WTC11 (cell line): ENCODE measurements around the gene SNX7. TPM values are rescaled to one million over a fixed set of nuclear protein-coding genes. Genes with fewer than 3 reads are reported as not detected.

Source experiments
- ATAC-seq: fragments of 200-7000 bp; cut with Tn5 transposase; 2 replicates; pipeline ENCODE4 v1.10.0; 2021; ENCODE audit warnings: mild to moderate bottlenecking, moderate library complexity
- CTCF ChIA-PET: fragments of 300-600 bp; sonication (Branson Sonifier 250); formaldehyde crosslinking; loops from one replicate; lab custom pipeline; 2021; ENCODE audit warnings: antibody characterized with exemption; lab: Charles Lee
- POLR2A ChIA-PET: fragments of 350-600 bp; sonication (Branson Sonifier 250); formaldehyde crosslinking; loops from one replicate; lab custom pipeline; 2021; ENCODE audit warnings: antibody characterized with exemption; lab: Charles Lee
- DNase-seq: peaks from one replicate; pipeline ENCODE4 v3.0.0; 2021; ENCODE audit warnings: low spot score
- H3K27ac Mint-ChIP-seq: 2 replicates; pipeline ENCODE4 v1.8.0; 2021; ENCODE audit warnings: mixed read lengths
- H3K27me3 Mint-ChIP-seq: 2 replicates; pipeline ENCODE4 v1.8.0; 2021; ENCODE audit warnings: low read depth, mild to moderate bottlenecking, moderate library complexity, mixed read lengths
- H3K36me3 Mint-ChIP-seq: 2 replicates; pipeline ENCODE4 v1.8.0; 2021; ENCODE audit warnings: mixed read lengths
- H3K4me1 Mint-ChIP-seq: 2 replicates; pipeline ENCODE4 v1.8.0; 2022; ENCODE audit warnings: mixed read lengths
- H3K4me3 Mint-ChIP-seq: 2 replicates; pipeline ENCODE4 v1.8.0; 2021; ENCODE audit warnings: mild to moderate bottlenecking, moderate library complexity, mixed read lengths
- H3K9me3 Mint-ChIP-seq: 2 replicates; pipeline ENCODE4 v1.8.0; 2021; ENCODE audit warnings: mixed read lengths
- ATF1 ChIP-seq: sonication (generic); formaldehyde crosslinking; IDR thresholded peaks from 2 replicates; pipeline ENCODE4 v1.8.1; 2023; ENCODE audit warnings: mild to moderate bottlenecking, moderate library complexity, missing genetic modification reagents
- CBFB ChIP-seq: sonication (generic); formaldehyde crosslinking; IDR thresholded peaks from 2 replicates; pipeline ENCODE4 v1.8.1; 2022; ENCODE audit warnings: mild to moderate bottlenecking, low read depth, missing genetic modification reagents
- CDX4 ChIP-seq: fragments of 250-450 bp; sonication (Bioruptor Pico); IDR thresholded peaks from 2 replicates; pipeline ENCODE4 v1.9.0; 2021; ENCODE audit warnings: moderate library complexity, mild to moderate bottlenecking, inconsistent platforms, borderline replicate concordance
- GABPB1 ChIP-seq: sonication (generic); formaldehyde crosslinking; IDR thresholded peaks from 2 replicates; pipeline ENCODE4 v1.8.1; 2023; ENCODE audit warnings: mild to moderate bottlenecking, missing genetic modification reagents
- IRF1 ChIP-seq: sonication (generic); formaldehyde crosslinking; IDR thresholded peaks from 2 replicates; pipeline ENCODE4 v1.8.0; 2023; ENCODE audit warnings: missing genetic modification reagents
- JAZF1 ChIP-seq: fragments of 250-450 bp; sonication (Bioruptor Pico); IDR thresholded peaks from 2 replicates; pipeline ENCODE4 v1.9.0; 2021; ENCODE audit warnings: moderate library complexity, mild to moderate bottlenecking, inconsistent platforms
- JUN ChIP-seq: sonication (generic); formaldehyde crosslinking; IDR thresholded peaks from 2 replicates; pipeline ENCODE4 v1.8.0; 2023; ENCODE audit warnings: mild to moderate bottlenecking, missing genetic modification reagents
- MYBL2 ChIP-seq: sonication (generic); formaldehyde crosslinking; IDR thresholded peaks from 2 replicates; pipeline ENCODE4 v1.8.1; 2023; ENCODE audit warnings: mild to moderate bottlenecking, moderate library complexity, missing genetic modification reagents
- NFATC4 ChIP-seq: fragments of 250-450 bp; sonication (Bioruptor Pico); IDR thresholded peaks from 2 replicates; pipeline ENCODE4 v1.9.0; 2021; ENCODE audit warnings: mild to moderate bottlenecking
- NFE2L1 ChIP-seq: sonication (generic); formaldehyde crosslinking; IDR thresholded peaks from 2 replicates; pipeline ENCODE4 v1.8.1; 2023; ENCODE audit warnings: missing genetic modification reagents
- NR1H2 ChIP-seq: sonication (generic); formaldehyde crosslinking; IDR thresholded peaks from 2 replicates; pipeline ENCODE4 v1.9.0; 2021; ENCODE audit warnings: mild to moderate bottlenecking, moderate library complexity, missing genetic modification reagents
- RORB ChIP-seq: fragments of 250-450 bp; sonication (Bioruptor Pico); IDR thresholded peaks from 2 replicates; pipeline ENCODE4 v1.9.0; 2021; ENCODE audit warnings: mild to moderate bottlenecking
- SMAD3 ChIP-seq: sonication (generic); formaldehyde crosslinking; IDR thresholded peaks from 2 replicates; pipeline ENCODE4 v1.8.0; 2022; ENCODE audit warnings: missing genetic modification reagents, mild to moderate bottlenecking, borderline replicate concordance
- TCF7 ChIP-seq: sonication (generic); formaldehyde crosslinking; IDR thresholded peaks from 2 replicates; pipeline ENCODE4 v1.8.0; 2022; ENCODE audit warnings: mild to moderate bottlenecking, low read depth, missing genetic modification reagents, moderate library complexity
- ZNF219 ChIP-seq: sonication (generic); formaldehyde crosslinking; IDR thresholded peaks from 2 replicates; pipeline ENCODE4 v1.8.0; 2023; ENCODE audit warnings: missing genetic modification reagents, mild to moderate bottlenecking, borderline replicate concordance
- ZNF232 ChIP-seq: sonication (generic); formaldehyde crosslinking; IDR thresholded peaks from 2 replicates; pipeline ENCODE4 v1.8.0; 2022; ENCODE audit warnings: mild to moderate bottlenecking, missing genetic modification reagents
- ZNF396 ChIP-seq: fragments of 250-450 bp; sonication (Bioruptor Pico); IDR thresholded peaks from 2 replicates; pipeline ENCODE4 v1.8.0; 2021; ENCODE audit warnings: mild to moderate bottlenecking, moderate library complexity, borderline replicate concordance
- ZNF671 ChIP-seq: fragments of 250-450 bp; sonication (Bioruptor Pico); IDR thresholded peaks from 2 replicates; pipeline ENCODE4 v1.8.0; 2021; ENCODE audit warnings: mild to moderate bottlenecking
- ZSCAN18 ChIP-seq: fragments of 250-450 bp; sonication (Bioruptor Pico); IDR thresholded peaks from 2 replicates; pipeline ENCODE4 v2.1.2; 2022; ENCODE audit warnings: mild to moderate bottlenecking, moderate library complexity
- total RNA-seq: library from RNA; stranded (reverse); gene quantifications from 3 replicates; pipeline ENCODE4 v1.2.3, GENCODE V29; 2021
- TF ChIP-seq, protein P1 (sequence below): sonication (generic); formaldehyde crosslinking; IDR thresholded peaks from 2 replicates; pipeline ENCODE4 v1.8.1; 2022; ENCODE audit warnings: low read depth, mild to moderate bottlenecking, moderate library complexity, missing genetic modification reagents, borderline replicate concordance
- TF ChIP-seq, protein P2 (sequence below): sonication (generic); formaldehyde crosslinking; conservative IDR thresholded peaks from 2 replicates; pipeline ENCODE4 v1.8.1; 2022; ENCODE audit warnings: mild to moderate bottlenecking, missing genetic modification reagents
- TF ChIP-seq, protein P3 (sequence below): sonication (generic); formaldehyde crosslinking; IDR thresholded peaks from 2 replicates; pipeline ENCODE4 v1.8.1; 2022; ENCODE audit warnings: mild to moderate bottlenecking, missing genetic modification reagents, moderate library complexity, borderline replicate concordance
- TF ChIP-seq, protein P4 (sequence below): sonication (generic); formaldehyde crosslinking; IDR thresholded peaks from 2 replicates; pipeline ENCODE4 v1.8.1; 2023; ENCODE audit warnings: mild to moderate bottlenecking, moderate library complexity, missing genetic modification reagents
- TF ChIP-seq, protein P5 (sequence below): sonication (generic); formaldehyde crosslinking; IDR thresholded peaks from 2 replicates; pipeline ENCODE4 v1.8.0; 2022; ENCODE audit warnings: mild to moderate bottlenecking, missing genetic modification reagents
- TF ChIP-seq, protein P6 (sequence below): sonication (generic); formaldehyde crosslinking; IDR thresholded peaks from 2 replicates; pipeline ENCODE4 v1.8.1; 2023; ENCODE audit warnings: mild to moderate bottlenecking, missing genetic modification reagents

Gene SNX7
- total RNA-seq, 1 experiment from 2014 or later: 15.7 TPM

- Mint-ChIP-seq H3K9me3 (no peaks in the 10 kb centered on the region), H3K4me1 (no peaks in the 10 kb centered on the region), H3K27ac (no peak overlapping the region), H3K4me3 (no peak overlapping the region), H3K36me3 (no peaks in the 10 kb centered on the region), H3K27me3 (no peaks in the 10 kb centered on the region)
- POLR2A ChIA-PET: no interaction called here
- no peak for DNase-seq
- CTCF ChIA-PET: no interaction called here
- ATAC-seq: no peak
- no peak for TF ChIP-seq JAZF1 (CRISPR knock-in tag)
- TF ChIP-seq, protein P1, sequence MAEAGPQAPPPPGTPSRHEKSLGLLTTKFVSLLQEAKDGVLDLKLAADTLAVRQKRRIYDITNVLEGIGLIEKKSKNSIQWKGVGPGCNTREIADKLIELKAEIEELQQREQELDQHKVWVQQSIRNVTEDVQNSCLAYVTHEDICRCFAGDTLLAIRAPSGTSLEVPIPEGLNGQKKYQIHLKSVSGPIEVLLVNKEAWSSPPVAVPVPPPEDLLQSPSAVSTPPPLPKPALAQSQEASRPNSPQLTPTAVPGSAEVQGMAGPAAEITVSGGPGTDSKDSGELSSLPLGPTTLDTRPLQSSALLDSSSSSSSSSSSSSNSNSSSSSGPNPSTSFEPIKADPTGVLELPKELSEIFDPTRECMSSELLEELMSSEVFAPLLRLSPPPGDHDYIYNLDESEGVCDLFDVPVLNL (CRISPR knock-in tag): no peak
- no peak for TF ChIP-seq ZSCAN18 (CRISPR knock-in tag)
- TF ChIP-seq, protein P2, sequence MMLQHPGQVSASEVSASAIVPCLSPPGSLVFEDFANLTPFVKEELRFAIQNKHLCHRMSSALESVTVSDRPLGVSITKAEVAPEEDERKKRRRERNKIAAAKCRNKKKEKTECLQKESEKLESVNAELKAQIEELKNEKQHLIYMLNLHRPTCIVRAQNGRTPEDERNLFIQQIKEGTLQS (CRISPR knock-in tag): no peak
- TF ChIP-seq ZNF396 (CRISPR knock-in tag): no peak
- TF ChIP-seq, protein P3, sequence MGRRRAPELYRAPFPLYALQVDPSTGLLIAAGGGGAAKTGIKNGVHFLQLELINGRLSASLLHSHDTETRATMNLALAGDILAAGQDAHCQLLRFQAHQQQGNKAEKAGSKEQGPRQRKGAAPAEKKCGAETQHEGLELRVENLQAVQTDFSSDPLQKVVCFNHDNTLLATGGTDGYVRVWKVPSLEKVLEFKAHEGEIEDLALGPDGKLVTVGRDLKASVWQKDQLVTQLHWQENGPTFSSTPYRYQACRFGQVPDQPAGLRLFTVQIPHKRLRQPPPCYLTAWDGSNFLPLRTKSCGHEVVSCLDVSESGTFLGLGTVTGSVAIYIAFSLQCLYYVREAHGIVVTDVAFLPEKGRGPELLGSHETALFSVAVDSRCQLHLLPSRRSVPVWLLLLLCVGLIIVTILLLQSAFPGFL (CRISPR knock-in tag): no peak
- no peak for TF ChIP-seq IRF1 (CRISPR knock-in tag)
- TF ChIP-seq, protein P4, sequence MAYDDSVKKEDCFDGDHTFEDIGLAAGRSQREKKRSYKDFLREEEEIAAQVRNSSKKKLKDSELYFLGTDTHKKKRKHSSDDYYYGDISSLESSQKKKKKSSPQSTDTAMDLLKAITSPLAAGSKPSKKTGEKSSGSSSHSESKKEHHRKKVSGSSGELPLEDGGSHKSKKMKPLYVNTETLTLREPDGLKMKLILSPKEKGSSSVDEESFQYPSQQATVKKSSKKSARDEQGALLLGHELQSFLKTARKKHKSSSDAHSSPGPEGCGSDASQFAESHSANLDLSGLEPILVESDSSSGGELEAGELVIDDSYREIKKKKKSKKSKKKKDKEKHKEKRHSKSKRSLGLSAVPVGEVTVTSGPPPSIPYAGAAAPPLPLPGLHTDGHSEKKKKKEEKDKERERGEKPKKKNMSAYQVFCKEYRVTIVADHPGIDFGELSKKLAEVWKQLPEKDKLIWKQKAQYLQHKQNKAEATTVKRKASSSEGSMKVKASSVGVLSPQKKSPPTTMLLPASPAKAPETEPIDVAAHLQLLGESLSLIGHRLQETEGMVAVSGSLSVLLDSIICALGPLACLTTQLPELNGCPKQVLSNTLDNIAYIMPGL (CRISPR knock-in tag): no peak
- TF ChIP-seq ATF1: no peak
- no peak for TF ChIP-seq GABPB1 (CRISPR knock-in tag)
- TF ChIP-seq SMAD3: no peak
- no peak for TF ChIP-seq TCF7 (CRISPR knock-in tag)
- no peak for TF ChIP-seq NFATC4 (CRISPR knock-in tag)
- TF ChIP-seq, protein P5, sequence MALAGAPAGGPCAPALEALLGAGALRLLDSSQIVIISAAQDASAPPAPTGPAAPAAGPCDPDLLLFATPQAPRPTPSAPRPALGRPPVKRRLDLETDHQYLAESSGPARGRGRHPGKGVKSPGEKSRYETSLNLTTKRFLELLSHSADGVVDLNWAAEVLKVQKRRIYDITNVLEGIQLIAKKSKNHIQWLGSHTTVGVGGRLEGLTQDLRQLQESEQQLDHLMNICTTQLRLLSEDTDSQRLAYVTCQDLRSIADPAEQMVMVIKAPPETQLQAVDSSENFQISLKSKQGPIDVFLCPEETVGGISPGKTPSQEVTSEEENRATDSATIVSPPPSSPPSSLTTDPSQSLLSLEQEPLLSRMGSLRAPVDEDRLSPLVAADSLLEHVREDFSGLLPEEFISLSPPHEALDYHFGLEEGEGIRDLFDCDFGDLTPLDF (CRISPR knock-in tag): no peak
- TF ChIP-seq NFE2L1 (CRISPR knock-in tag): no peak
- no peak for TF ChIP-seq RORB (CRISPR knock-in tag)
Observed at GRCh38 chr1:98697781-98698180, 36.3 kb downstream of the SNX7 start.

DNA sequence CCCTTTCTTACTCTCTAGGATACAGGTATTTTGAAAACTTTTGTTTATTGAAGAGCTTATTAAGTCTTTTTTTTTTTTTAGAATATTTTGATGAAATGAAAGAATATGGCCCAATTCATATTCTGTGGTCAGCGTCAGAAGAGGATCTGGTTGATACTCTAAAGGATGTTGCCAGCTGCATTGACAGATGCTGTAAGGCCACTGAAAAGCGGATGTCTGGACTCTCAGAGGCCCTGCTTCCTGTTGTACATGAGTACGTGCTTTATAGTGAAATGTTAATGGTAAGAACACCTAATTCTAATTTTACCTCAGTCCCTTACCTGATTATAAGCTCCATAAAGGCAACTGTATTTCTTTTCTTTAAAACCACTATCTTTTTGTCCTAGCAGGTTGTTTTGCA is 37.1 kb downstream of the SNX7 start:
- Mint-ChIP-seq H3K27me3 (no peaks in the 10 kb centered on the region), H3K4me1 (no peaks in the 10 kb centered on the region), H3K4me3 (no peak overlapping the region), H3K36me3 (no peaks in the 10 kb centered on the region), H3K27ac (no peak overlapping the region), H3K9me3 (no peaks in the 10 kb centered on the region)
- DNase-seq (no peak), ATAC-seq (no peak)
- CTCF ChIA-PET: no interaction called here
- POLR2A ChIA-PET: no interaction called here
- no peak for TF ChIP-seq ZNF671
- TF ChIP-seq, protein P6, sequence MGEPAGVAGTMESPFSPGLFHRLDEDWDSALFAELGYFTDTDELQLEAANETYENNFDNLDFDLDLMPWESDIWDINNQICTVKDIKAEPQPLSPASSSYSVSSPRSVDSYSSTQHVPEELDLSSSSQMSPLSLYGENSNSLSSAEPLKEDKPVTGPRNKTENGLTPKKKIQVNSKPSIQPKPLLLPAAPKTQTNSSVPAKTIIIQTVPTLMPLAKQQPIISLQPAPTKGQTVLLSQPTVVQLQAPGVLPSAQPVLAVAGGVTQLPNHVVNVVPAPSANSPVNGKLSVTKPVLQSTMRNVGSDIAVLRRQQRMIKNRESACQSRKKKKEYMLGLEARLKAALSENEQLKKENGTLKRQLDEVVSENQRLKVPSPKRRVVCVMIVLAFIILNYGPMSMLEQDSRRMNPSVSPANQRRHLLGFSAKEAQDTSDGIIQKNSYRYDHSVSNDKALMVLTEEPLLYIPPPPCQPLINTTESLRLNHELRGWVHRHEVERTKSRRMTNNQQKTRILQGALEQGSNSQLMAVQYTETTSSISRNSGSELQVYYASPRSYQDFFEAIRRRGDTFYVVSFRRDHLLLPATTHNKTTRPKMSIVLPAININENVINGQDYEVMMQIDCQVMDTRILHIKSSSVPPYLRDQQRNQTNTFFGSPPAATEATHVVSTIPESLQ: no peak
- no peak for TF ChIP-seq ZNF232 (CRISPR knock-in tag)
- no peak for TF ChIP-seq CDX4 (CRISPR knock-in tag)
- TF ChIP-seq ATF1: no peak
- no peak for TF ChIP-seq CBFB
- no peak for TF ChIP-seq MYBL2 (CRISPR knock-in tag)
- no peak for TF ChIP-seq ZSCAN18 (CRISPR knock-in tag)
- no peak for TF ChIP-seq NR1H2 (CRISPR knock-in tag)
- no peak for TF ChIP-seq NFATC4 (CRISPR knock-in tag)
- TF ChIP-seq ZNF219 (CRISPR knock-in tag): no peak
- TF ChIP-seq JUN: no peak
